Activated CD8-positive, alpha-beta memory T cell treated with anti-CD3 and anti-CD28 coated beads, Interleukin-2, amount 10 ng/mL, durations not matched to agents 7 days and 5 days (primary cell): ENCODE measurements around the gene ATXN1. TPM values are rescaled to one million over a fixed set of nuclear protein-coding genes. Genes with fewer than 3 reads are reported as not detected.

Source experiments
- ATAC-seq: fragments of 150-1000 bp; cut with Tn5 transposase; one replicate; pipeline ENCODE4 v1.10.0; 2021; ENCODE audit warnings: moderate library complexity
- CTCF ChIA-PET: fragments of 350-600 bp; sonication (Branson Sonifier 250); formaldehyde crosslinking; loops from one replicate; lab custom pipeline; 2021; ENCODE audit warnings: antibody characterized with exemption; lab: Charles Lee
- DNase-seq: peaks from one replicate; pipeline ENCODE4 v3.0.0-alpha.2; 2020
- H3K27ac Mint-ChIP-seq: one replicate; pipeline ENCODE4 v1.8.0; 2021; ENCODE audit warnings: mild to moderate bottlenecking, mixed read lengths
- H3K27me3 Mint-ChIP-seq: one replicate; pipeline ENCODE4 v1.8.0; 2021; ENCODE audit warnings: mixed read lengths
- H3K36me3 Mint-ChIP-seq: one replicate; pipeline ENCODE4 v1.8.0; 2021; ENCODE audit warnings: mild to moderate bottlenecking, mixed read lengths
- H3K4me1 Mint-ChIP-seq: one replicate; pipeline ENCODE4 v1.8.0; 2021; ENCODE audit warnings: mixed read lengths
- H3K4me3 Mint-ChIP-seq: one replicate; pipeline ENCODE4 v1.8.0; 2021; ENCODE audit warnings: mild to moderate bottlenecking, moderate library complexity, mixed read lengths
- H3K9me3 Mint-ChIP-seq: one replicate; pipeline ENCODE4 v1.8.0; 2022; ENCODE audit warnings: low read depth, mixed read lengths
- total RNA-seq, 2 experiments: library from RNA; stranded (reverse); gene quantifications; one replicate each; pipeline ENCODE4 v1.2.3, GENCODE V29; 2021

Gene ATXN1
- total RNA-seq, 2 experiments from 2014 or later = 84.6 to 117 TPM

DNA sequence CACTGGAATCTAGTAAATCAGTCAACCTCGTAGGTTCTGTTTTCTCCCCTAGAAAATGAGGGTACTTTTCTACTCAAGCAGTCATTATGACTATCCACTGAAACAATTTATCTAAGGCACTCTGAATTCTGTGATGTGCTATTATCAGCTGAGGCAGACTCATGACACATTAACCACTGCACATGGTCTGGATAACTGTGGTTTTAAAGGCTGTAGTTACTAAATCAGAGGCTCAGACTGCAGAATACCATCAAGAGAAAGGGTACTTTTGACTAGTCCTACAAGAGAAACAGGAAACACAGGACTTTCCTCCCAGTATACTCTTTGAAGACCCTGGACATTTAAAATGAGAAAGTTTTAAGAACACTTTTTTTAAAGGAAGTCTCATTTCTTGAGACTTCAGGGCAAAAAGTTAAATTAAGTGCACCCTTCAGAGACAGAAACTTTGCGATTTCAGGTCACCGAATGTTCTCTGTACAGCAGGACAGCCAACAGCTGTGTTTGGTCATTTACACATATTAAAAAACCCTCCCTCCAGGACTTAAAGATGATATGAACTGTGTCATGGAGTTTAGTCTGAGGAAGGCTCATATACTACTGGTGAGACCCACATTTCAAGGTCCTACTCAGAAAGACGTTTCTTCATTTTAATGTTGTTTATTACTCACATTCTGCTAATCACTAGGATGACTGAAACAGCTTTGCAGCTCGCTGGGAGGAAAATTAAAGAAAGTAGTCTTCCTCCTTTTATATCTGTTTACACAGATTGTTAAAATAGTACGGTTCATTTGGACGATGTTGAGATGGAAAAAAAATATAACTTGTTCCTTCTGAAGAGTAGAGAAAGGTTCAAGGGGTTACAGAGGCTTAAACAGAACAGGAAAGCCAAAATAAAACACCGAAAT is 19.9 kb downstream of the ATXN1 start:
- no peaks in the 10 kb centered on the region for H3K27me3 Mint-ChIP-seq
- CTCF ChIA-PET = interaction anchor here (2.9 kb wide), 1 partner anchor 17 kb away, joined by 11 read pairs; no protein-coding TSS in a partner anchor
- H3K4me1 Mint-ChIP-seq = peaks cover 63% of the 10 kb centered on the region
- no peaks in the 10 kb centered on the region for H3K9me3 Mint-ChIP-seq
- peaks cover 54% of the 10 kb centered on the region for H3K36me3 Mint-ChIP-seq
- H3K4me3 Mint-ChIP-seq = no peak overlapping the region
- DNase-seq = no peak
- peak; percentile 77 for ATAC-seq
- H3K27ac Mint-ChIP-seq = peak overlapping the region; percentile 25

DNA sequence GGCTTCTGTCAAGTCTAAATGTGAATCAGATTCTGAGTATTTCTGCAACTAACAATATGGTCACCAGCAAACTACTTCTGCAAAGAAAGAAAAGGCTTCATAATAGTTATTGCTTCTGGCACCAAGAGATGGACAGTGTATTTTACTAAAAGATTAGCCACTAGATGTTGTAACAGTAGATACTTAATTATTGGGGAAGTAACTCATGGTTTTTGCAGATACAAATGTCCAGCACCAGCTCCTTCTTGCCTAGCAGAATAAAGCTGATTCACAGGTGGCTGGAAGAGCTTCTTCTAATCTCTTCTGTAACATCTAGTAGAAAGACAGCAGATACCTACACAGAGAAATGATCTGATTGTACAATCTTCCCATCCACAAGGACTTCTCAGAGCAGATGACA is 21.2 kb downstream of the ATXN1 start:
- Mint-ChIP-seq H3K27me3 (no peaks in the 10 kb centered on the region), H3K4me1 (peaks cover 61% of the 10 kb centered on the region), H3K4me3 (no peak overlapping the region), H3K27ac (no peak overlapping the region), H3K9me3 (no peaks in the 10 kb centered on the region), H3K36me3 (peaks cover 49% of the 10 kb centered on the region)
- no peak for ATAC-seq
- CTCF ChIA-PET = interaction anchor here (0.9 to 2.9 kb wide), 7 partner anchors 8 to 408 kb away, joined by 3 to 11 read pairs (median 4); partner anchors contain the start of gene ATXN1
- no peak for DNase-seq

DNA sequence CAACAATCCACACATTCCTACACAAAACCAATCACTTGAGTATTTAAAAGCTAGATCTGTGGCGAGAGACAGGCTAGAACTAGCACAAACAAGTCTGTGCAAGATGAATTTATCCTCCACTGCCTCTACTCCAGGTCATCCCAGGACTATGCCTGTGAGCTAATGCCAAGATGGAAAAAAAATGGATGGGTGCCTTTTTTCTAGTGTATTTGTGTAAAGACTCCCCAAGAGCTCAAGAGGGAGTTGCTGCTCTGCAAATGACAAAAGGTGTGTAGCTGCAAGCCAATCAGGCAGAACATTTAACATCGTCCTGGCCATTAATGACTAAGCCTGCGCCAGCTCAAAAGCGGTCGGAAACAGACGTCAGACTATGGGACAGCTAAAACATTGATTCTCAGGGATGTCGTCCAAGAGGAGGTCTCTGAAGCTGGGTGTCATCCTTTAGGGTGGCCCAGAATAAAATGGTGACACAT is 21.9 kb downstream of the ATXN1 start:
- Mint-ChIP-seq H3K4me1 (peaks cover 63% of the 10 kb centered on the region), H3K27ac (no peak overlapping the region), H3K9me3 (no peaks in the 10 kb centered on the region), H3K36me3 (peaks cover 48% of the 10 kb centered on the region), H3K27me3 (no peaks in the 10 kb centered on the region), H3K4me3 (no peak overlapping the region)
- ATAC-seq (no peak), DNase-seq (no peak)
- CTCF ChIA-PET = interaction anchor here (1.0 to 2.9 kb wide), 5 partner anchors 13 to 408 kb away, joined by 3 to 11 read pairs (median 5); partner anchors contain the start of gene ATXN1

DNA sequence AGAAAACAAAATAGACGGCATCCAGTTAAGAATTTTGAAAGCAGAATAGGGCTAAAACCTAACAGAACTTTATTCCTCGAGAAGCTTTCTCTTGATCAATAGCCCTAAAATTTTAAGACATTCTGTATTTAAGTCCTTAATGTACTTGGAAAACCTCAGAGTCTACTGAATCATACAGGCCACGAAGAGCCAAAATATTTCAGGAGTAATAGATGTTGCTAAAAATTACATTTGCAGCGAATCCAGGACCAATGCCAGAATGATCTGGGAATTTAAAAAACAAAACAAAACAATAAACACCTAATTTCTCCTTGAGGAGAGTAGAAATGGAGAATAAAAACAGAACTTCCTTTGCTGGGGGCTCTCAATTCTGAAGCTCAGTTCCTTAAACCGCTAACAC is 23.3 kb downstream of the ATXN1 start:
- Mint-ChIP-seq H3K36me3 (peaks cover 48% of the 10 kb centered on the region), H3K4me3 (no peak overlapping the region), H3K4me1 (peaks cover 67% of the 10 kb centered on the region), H3K27ac (no peak overlapping the region), H3K27me3 (no peaks in the 10 kb centered on the region), H3K9me3 (no peaks in the 10 kb centered on the region)
- CTCF ChIA-PET = no interaction called here
- ATAC-seq = no peak
- DNase-seq = no peak

DNA sequence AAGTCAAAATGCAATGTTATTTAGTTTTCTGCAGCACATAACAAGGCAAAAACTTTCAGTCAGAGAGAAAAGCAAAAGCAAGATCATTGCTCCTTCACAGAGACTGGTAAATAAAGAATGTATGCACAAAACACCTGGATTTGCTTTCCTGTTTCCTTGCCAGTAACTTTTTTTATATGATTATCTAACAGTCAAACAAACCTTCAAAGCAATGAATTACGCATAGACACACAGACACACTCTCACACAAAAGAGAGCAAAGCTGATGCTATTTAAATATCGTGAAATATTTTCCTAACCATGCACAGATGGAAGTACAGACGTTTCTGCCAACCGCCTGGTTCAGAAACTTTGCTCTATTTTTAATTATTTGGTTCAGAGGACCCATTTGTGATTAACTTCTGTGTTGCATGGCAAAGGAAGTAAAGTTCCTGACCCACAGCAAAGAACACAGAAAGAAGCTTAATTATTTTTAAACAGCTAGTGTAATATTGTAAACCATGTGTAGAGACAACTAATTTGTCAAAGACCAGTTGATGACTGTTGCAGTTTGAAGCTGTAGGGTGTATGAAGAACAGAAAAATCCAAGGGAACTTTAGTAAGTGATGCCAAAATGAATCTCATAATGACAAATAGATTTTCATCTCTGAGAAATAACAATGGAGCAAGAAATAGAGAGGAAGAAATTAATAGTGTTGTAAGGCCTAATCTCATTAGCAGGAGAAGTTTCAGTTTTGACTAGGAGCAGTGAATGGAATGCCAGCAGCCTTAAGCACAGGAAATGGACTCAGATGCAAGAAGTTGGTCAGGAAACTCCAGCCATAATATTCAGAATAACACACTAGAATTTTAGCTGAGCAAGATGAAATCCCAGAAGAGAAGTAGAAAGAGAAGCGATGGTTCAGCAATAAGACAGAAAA is 24.1 kb downstream of the ATXN1 start:
- ATAC-seq (no peak), DNase-seq (no peak)
- H3K36me3 Mint-ChIP-seq = peaks cover 45% of the 10 kb centered on the region
- H3K4me3 Mint-ChIP-seq = no peak overlapping the region
- CTCF ChIA-PET = interaction anchor here (1.4 kb wide), 1 partner anchor 226 kb away, joined by 5 read pairs; no protein-coding TSS in a partner anchor
- H3K4me1 Mint-ChIP-seq = peaks cover 67% of the 10 kb centered on the region
- no peaks in the 10 kb centered on the region for H3K27me3 Mint-ChIP-seq
- peak overlapping the region; percentile 12 for H3K27ac Mint-ChIP-seq
- H3K9me3 Mint-ChIP-seq = no peaks in the 10 kb centered on the region

DNA sequence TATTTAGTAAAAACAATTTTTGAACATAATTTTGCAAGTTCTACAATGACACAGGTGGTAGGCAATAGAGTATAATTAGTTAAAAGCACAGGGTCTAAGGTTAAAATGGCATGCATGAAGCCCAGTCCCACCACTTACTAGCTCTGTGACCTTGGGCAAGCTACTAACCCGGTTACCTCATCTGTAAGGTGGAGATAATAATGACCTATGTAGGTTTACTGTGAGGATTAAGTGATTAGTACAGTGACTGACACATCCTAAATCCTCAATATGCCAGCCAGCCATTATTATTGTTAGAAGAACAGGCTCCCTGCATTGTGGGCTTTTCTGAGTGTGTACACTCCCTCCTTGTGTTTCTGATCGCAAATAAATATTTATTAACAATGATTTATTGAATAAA is 26.2 kb downstream of the ATXN1 start:
- no peaks in the 10 kb centered on the region for H3K9me3 Mint-ChIP-seq
- CTCF ChIA-PET = no interaction called here
- DNase-seq (no peak), ATAC-seq (no peak)
- H3K36me3 Mint-ChIP-seq = peaks cover 41% of the 10 kb centered on the region
- H3K27ac Mint-ChIP-seq = no peak overlapping the region
- no peaks in the 10 kb centered on the region for H3K27me3 Mint-ChIP-seq
- no peak overlapping the region for H3K4me3 Mint-ChIP-seq
- peaks cover 64% of the 10 kb centered on the region for H3K4me1 Mint-ChIP-seq

DNA sequence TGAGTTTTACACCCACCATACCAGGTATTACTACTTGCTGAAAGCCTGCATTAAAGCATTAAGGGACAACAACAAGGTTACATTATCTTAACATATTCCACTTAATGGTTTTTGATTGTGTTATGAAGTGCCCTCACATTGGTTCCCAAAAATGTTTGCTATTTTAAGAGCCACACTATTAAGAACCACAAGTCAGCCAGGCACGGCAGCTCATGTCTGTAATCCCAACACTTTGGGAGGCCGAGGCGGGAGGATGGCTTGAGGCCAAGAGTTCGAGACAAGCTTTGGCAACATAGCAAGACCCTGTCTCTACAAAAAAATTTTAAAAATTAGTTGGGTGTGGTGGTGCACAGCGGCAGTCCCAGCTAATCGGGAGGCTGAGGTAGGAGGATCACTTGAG is 28.2 kb downstream of the ATXN1 start:
- no peak overlapping the region for H3K4me3 Mint-ChIP-seq
- CTCF ChIA-PET = interaction anchor here (3.4 to 5.4 kb wide), 3 partner anchors 20 to 221 kb away, joined by 23 to 45 read pairs (median 29); partner anchors contain the start of gene ATXN1
- DNase-seq = no peak
- H3K27ac Mint-ChIP-seq = peak overlapping the region; percentile 94
- H3K4me1 Mint-ChIP-seq = peaks cover 76% of the 10 kb centered on the region
- H3K36me3 Mint-ChIP-seq = peaks cover 36% of the 10 kb centered on the region
- ATAC-seq = no peak
- no peaks in the 10 kb centered on the region for H3K27me3 Mint-ChIP-seq
- no peaks in the 10 kb centered on the region for H3K9me3 Mint-ChIP-seq

DNA sequence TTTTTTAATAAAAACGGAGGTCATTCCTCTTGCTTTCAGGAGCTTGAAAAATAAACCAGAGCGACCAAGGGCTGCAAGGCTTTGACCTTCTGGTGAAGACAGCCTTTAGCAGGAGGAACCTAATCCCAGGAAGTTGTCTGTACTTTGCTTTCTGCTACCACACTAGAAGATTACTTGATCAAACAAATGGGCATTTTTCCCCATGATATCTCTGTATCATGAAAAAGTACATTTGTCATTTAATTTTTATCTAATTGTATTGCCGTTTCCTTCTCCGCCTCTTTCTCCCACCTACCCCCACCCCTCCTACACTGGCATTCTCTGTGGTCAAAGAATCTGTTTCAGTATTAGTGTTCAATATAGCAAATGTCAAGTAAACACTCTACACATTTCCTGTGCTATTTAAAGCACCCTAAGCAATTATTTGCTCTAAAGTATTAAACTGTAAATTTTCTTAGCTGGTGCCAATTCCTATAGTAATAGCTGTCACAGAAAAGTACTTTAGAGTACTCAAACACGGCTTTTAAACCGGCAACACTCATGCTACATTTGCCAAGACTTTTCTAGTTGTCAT is 29.7 kb downstream of the ATXN1 start:
- H3K27me3 Mint-ChIP-seq = no peaks in the 10 kb centered on the region
- peak; percentile 85 for ATAC-seq
- CTCF ChIA-PET = interaction anchor here (0.6 to 5.4 kb wide), 16 partner anchors 9 to 412 kb away, joined by 3 to 45 read pairs (median 4); partner anchors contain the start of gene ATXN1
- peak; percentile 76 for DNase-seq
- peaks cover 29% of the 10 kb centered on the region for H3K36me3 Mint-ChIP-seq
- H3K9me3 Mint-ChIP-seq = no peaks in the 10 kb centered on the region
- peak overlapping the region; percentile 94 for H3K27ac Mint-ChIP-seq
- H3K4me1 Mint-ChIP-seq = peaks cover 70% of the 10 kb centered on the region
- H3K4me3 Mint-ChIP-seq = peak overlapping the region; percentile 74

DNA sequence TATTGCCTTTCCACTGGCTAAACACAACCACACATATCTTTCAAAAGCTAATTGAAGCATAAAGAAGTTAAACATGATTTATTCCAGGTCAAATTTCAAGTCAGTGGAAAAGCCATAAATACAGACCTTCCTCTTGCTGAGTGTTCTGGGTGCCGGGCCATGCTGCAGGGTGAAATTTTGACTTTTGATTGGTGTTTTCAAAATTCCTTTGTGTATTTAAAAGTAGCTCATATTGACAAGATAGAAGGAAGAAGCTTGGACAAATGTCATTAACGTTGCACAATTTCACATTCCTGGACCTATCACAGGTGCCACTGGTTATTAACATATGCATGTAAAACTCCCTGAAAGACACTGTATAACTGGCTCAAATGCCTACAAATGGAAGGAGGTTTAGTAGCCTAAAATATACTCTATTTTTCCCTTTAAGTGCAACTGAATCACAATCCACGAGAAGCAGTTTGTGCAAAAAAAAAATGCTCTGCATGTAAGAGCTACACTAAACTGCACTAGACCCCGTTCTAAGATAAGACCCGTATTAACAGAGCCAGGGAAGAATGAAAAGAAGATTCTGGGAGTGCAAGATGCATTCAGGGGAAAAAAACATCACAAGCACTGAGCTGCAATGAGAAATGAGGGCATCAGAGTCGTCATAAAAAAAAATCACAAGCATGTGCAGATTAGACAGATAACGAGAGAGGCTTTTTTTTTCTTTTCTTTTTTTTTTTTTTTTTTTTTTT is 30.4 kb downstream of the ATXN1 start:
- Mint-ChIP-seq H3K27me3 (no peaks in the 10 kb centered on the region), H3K27ac (peak overlapping the region; percentile 94), H3K4me3 (peak overlapping the region; percentile 74), H3K36me3 (peaks cover 28% of the 10 kb centered on the region), H3K9me3 (no peaks in the 10 kb centered on the region), H3K4me1 (peaks cover 70% of the 10 kb centered on the region)
- no peak for DNase-seq
- peak; percentile 28 for ATAC-seq
- CTCF ChIA-PET = interaction anchor here (0.7 to 5.4 kb wide), 14 partner anchors 9 to 411 kb away, joined by 3 to 45 read pairs (median 5); partner anchors contain the start of gene ATXN1

DNA sequence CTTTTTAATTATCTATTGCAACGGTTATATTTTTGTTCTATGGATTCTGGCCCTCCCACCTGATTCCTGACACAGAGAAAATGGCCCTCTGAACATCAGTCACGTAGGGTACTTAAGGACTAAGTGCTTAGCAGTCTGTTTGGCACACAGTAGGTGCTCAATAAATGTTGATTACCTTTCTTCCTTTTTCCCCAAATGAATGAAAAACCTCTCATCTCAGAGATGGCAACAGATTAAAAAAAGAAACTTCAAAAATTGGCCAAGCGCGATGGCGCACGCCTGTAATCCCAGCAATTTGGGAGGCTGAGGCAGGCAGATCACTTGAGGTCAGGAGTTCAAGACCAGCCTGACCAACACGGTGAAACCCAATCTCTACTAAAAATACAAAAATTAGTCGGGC is 31.5 kb downstream of the ATXN1 start:
- peak overlapping the region; percentile 58 for H3K4me3 Mint-ChIP-seq
- H3K4me1 Mint-ChIP-seq = peaks cover 79% of the 10 kb centered on the region
- peaks cover 35% of the 10 kb centered on the region for H3K36me3 Mint-ChIP-seq
- no peak for DNase-seq
- H3K27ac Mint-ChIP-seq = peak overlapping the region; percentile 93
- ATAC-seq = no peak
- CTCF ChIA-PET = interaction anchor here (0.7 to 5.4 kb wide), 5 partner anchors 16 to 72 kb away, joined by 3 to 29 read pairs (median 4); no protein-coding TSS in a partner anchor
- H3K9me3 Mint-ChIP-seq = no peaks in the 10 kb centered on the region
- no peaks in the 10 kb centered on the region for H3K27me3 Mint-ChIP-seq

DNA sequence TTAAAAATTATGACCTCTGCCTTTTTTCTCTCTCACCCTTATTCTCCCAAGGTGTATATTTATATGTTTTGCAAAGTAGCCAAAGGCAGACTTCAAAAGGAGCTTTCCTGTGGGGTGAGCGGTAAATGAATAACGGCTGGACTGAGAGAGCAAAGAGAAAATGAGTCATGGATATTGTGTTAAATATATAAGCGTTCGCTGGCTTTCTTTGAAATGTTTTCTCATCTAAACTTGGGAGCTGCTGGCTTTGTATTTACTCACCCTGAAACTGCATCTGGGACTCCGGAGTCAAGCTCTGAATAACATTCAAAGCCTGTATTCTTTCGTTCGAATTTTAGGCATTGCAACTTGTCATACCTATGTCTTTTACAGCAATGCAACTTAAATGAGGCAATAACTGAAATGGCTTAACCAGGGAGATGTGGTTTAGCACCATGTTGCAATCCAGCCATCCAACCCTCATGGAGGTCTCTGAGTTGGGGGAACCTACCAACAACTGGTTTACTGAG is 32.0 kb downstream of the ATXN1 start:
- Mint-ChIP-seq H3K36me3 (peaks cover 33% of the 10 kb centered on the region), H3K4me1 (peaks cover 78% of the 10 kb centered on the region), H3K27me3 (no peaks in the 10 kb centered on the region), H3K27ac (peak overlapping the region; percentile 93), H3K4me3 (peak overlapping the region; percentile 58), H3K9me3 (no peaks in the 10 kb centered on the region)
- DNase-seq (peak; percentile 69), ATAC-seq (peak; percentile 49)
- CTCF ChIA-PET = interaction anchor here (0.7 to 5.4 kb wide), 6 partner anchors 11 to 72 kb away, joined by 3 to 29 read pairs (median 4); no protein-coding TSS in a partner anchor
